22Rv1 (cell line): ENCODE measurements around the gene CORIN.
"Not testable (repeated sequence)": the region's sequence is repeated elsewhere in the genome, so short reads cannot be mapped to it uniquely, and the experiment has no call there.

Source experiments
- H3K27ac ChIP-seq: fragments of 450-650 bp; 2 replicates; pipeline ENCODE4 v1.5.1; 2017
- CTCF ChIP-seq: fragments of 450-650 bp; IDR thresholded peaks from 2 replicates; pipeline ENCODE4 v1.5.1; 2017; ENCODE audit warnings: mild to moderate bottlenecking
- ZFX ChIP-seq: fragments of 450-650 bp; IDR thresholded peaks from 2 replicates; pipeline ENCODE4 v1.6.1; 2017; ENCODE audit warnings: antibody characterized with exemption, borderline replicate concordance

The CORIN gene

GRCh38 chr4:47714269-47714668 lies 123.6 kb downstream of the CORIN start:
- H3K27ac ChIP-seq: no peak overlapping the region
- no peak for TF ChIP-seq ZFX
- TF ChIP-seq CTCF: no peak

DNA sequence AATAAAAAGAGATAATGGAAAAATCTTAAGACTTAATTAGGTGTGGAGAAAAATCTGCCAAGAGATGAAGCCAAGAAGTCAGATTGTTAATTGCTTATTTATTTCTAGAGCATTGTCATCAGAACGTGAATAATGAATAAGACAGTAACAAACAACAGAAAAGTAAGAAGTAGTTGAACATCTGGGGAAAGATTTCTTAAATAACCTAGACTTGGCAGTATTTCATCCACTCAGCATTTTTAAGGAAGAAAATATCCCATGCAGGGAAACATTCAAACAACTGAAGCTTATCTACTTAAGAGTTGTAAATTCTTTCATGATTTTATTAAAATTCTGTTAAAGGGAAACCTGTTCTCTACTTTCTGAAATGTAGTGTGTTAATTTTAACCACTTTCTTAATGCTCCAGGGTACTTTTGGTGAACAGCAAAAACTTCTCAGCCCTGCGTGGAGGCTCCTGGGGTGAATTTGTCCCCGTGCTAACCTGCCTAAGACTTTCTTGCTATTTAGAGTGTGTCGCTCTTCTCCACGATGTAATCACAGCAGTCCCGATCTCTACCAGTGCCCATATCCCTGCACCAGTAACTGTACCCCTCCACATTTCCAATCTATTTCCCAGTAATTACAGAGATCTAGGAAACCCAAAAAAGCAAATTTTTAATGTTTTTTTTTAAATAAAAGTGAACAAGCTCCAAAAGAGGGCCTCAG lies 124.6 kb downstream of the CORIN start:
- TF ChIP-seq ZFX (no peak), CTCF (no peak)
- no peak overlapping the region for H3K27ac ChIP-seq

- no peak overlapping the region for H3K27ac ChIP-seq
- no peak for TF ChIP-seq CTCF
- no peak for TF ChIP-seq ZFX
These were observed 126.2 kb downstream of the CORIN start for GRCh38 chr4:47711646-47712045.

- TF ChIP-seq ZFX (no peak), CTCF (no peak)
- H3K27ac ChIP-seq: no peak overlapping the region
These were observed 126.7 kb downstream of the CORIN start for GRCh38 chr4:47711183-47711582.

DNA sequence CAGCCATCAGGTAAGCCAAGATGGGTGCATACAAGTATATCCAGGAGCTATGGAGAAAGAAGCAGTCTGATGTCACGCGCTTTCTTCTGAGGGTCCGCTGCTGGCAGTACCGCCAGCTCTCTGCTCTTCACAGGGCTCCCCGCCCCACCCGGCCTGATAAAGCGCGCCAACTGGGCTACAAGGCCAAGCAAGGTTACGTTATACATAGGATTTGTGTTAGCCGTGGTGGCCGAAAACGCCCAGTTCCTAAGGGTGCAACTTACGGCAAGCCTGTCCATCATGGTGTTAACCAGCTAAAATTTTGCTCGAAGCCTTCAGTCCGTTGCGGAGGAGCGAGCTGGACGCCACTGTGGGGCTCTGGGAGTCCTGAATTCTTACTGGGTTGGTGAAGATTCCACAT lies 131.5 kb downstream of the CORIN start:
- H3K27ac ChIP-seq: not testable (repeated sequence)

DNA sequence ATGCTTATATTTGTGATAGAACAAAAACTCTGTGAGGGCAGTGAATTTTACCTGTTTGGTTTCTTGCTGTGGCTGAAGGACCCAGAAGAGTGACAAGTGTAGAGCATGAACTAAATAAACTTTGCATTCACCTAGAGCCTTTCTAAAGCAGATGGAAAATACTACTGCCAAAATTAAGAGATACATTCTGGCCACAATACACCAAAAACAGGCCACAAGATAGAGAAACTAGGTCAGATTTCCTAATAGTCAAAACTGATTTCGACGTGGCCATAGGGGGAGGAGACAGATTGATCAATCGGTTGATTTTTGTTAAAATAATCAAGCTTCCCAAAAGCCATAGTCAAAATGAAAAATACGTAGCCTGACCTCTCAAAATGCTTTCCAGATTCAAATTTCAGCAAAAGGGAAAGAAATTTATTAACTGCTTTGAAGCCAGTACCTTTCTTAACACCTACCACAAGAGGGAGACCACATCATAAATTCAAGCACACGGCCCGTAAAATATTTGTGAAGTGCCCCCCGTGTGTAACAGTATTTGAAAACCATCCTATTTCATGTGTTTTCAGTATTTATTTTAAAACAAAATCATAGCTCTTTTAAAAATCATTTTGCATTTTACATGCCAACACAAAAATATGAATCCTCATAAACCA lies 132.4 kb downstream of the CORIN start:
- no peak overlapping the region for H3K27ac ChIP-seq
- TF ChIP-seq ZFX (no peak), CTCF (no peak)

- TF ChIP-seq ZFX: no peak
- TF ChIP-seq CTCF: peak; percentile 72
- H3K27ac ChIP-seq: no peak overlapping the region
These were observed 133.1 kb downstream of the CORIN start for GRCh38 chr4:47704693-47705325.
